ENCODE results near the gene ITK.

Gene ITK

DNA sequence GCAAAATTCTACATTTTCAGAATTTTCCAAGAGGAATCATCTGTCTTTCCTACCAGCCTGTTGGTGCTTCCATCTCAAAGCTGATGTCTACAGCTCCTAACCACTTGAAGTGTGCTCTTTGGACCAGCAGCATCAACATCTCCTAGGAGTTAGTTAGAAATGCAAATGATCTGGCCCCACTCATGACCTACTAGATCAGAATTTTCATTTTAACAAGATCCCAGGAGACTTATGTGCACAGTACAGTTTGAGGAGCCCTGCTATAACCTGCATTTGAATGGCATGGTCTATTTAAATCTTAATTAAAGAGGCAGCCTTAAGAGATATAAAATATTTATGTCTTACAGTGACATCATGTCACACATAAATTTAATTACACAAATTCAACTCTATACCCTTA, 33.8 kb downstream of the ITK start:
- H3K9ac ChIP-seq (ENCODE audit: low read depth, low read length), result no peak overlapping the region

DNA sequence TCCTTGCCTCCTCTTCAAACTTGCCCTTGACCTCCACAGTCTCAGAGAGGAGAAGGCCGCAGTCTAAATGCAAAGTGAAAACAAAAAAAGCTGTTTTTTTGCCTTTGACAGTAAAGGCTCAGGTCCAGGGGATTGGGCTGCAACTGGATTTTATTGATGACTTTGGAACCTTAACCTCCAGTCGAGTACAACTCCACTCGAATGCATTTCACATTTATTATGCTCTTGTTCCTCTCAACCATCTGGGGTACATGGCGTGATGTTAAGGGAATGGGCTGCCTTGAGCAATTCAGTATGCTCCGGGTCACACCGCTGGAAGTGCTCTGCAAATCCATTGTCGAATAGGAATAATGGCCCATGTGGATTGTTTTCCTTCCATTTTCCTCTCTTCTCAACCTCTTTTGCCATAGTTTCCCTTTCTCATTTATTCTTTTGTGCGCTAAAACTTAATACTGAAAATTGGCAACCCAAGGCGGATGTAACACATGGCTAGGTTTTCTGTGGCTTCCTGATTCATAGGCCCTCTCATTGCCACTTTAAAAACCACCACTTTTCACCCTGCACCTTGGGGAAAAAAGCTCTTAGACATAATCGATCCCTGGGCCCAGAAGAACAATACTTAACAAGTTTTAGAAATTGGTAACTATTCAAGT, 34.3 kb downstream of the ITK start:
- H3K27ac ChIP-seq (ENCODE audit: low read depth, low read length), result no peak overlapping the region
- peaks cover 7% of the 10 kb centered on the region for H3K4me1 ChIP-seq (ENCODE audit: insufficient read depth, low read length)
- H3K27me3 ChIP-seq (ENCODE audit: insufficient read depth, low read length), result no peaks in the 10 kb centered on the region
- H3K9me3 ChIP-seq (ENCODE audit: insufficient read depth, low read depth, low read length), result no peaks in the 10 kb centered on the region
- no peak overlapping the region for H3K9ac ChIP-seq (ENCODE audit: low read depth, low read length)
- 92% methylated on average over 10 of the region's 10 CpGs for WGBS
- no peaks in the 10 kb centered on the region for H3K36me3 ChIP-seq (ENCODE audit: insufficient read depth, low read length)
- no peak overlapping the region for H3K4me3 ChIP-seq (ENCODE audit: low read length)

More for the DNA sequence above, 33.8 kb downstream of the ITK start:
- Histone ChIP-seq H3K27ac (ENCODE audit: low read depth, low read length) (no peak overlapping the region), H3K9me3 (ENCODE audit: insufficient read depth, low read depth, low read length) (no peaks in the 10 kb centered on the region), H3K4me1 (ENCODE audit: insufficient read depth, low read length) (peaks cover 7% of the 10 kb centered on the region), H3K4me3 (ENCODE audit: low read length) (no peak overlapping the region), H3K27me3 (ENCODE audit: insufficient read depth, low read length) (no peaks in the 10 kb centered on the region), H3K36me3 (ENCODE audit: insufficient read depth, low read length) (no peaks in the 10 kb centered on the region)

DNA sequence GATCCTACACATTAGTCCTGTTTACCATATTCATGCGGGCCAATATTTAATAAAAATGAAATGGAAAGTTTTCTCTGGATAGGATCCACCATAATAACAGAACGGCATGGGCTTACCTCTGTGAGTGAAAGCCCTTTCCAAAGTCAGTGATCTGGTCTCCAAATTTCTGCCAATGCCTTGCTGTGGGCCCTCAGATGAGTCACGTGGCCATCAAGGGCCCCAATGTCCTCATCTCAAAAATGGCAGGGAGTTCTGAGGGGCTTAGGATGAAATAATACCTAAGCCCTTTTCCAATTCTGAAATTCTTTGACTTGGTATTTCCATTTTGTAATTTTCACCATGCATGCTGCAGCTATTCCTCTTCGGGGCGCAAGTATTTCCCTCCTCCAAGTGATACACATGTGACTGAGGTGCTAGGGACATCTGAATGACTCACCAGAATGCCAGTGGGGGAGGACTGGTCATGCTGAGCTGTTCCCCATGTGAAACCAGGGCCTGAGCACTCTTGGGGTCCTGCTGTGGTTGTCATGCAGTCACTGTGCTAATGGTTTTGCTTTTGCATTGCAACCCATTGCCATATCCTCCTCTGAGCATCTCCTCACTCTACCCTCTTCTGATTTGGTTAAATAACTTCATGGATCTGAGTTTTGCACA, 35.0 kb downstream of the ITK start:
- peaks cover 7% of the 10 kb centered on the region for H3K4me1 ChIP-seq (ENCODE audit: insufficient read depth, low read length)
- no peaks in the 10 kb centered on the region for H3K9me3 ChIP-seq (ENCODE audit: insufficient read depth, low read depth, low read length)
- H3K9ac ChIP-seq (ENCODE audit: low read depth, low read length), result no peak overlapping the region
- no peaks in the 10 kb centered on the region for H3K36me3 ChIP-seq (ENCODE audit: insufficient read depth, low read length)
- H3K4me3 ChIP-seq (ENCODE audit: low read length), result no peak overlapping the region
- H3K27ac ChIP-seq (ENCODE audit: low read depth, low read length), result no peak overlapping the region
- 78% methylated on average over 5 of the region's 5 CpGs for WGBS
- H3K27me3 ChIP-seq (ENCODE audit: insufficient read depth, low read length), result no peaks in the 10 kb centered on the region

DNA sequence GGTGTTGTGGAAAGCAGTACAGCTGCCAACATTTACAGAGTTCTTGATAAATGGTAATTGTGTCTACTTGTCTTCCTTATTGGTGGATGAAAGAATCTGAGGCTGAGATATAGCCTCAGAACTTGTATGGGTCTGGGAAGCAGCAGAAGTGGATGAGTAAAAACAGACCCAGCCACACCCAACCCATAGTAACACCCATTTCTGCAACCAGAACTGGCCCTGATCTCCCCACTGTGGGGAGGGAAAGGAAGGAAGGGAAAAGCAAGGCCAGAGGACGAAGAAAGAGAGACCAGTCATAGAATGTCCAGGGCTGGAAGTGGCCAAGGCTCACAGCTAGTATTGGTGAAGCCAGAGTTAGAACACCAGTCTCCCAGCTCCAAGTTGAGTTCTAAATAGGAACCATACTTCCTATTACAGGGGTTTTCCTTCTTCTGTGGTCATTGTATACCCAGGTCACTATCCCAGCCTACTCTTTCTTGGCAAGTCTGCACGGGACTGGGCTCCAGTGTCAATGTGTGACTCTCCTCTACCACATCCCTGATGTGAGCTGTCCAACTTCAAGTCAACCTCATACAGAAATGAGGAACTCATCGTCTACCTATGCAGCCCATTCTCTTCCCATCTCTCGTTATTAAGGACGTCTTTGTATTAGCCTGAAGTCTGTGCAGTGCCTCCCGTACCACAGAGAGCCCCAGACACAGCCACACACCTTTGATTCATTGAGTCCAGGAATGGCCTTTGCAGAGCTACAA, 35.9 kb downstream of the ITK start:
- 93% methylated on average over 6 of the region's 6 CpGs for WGBS
- no peak overlapping the region for H3K9ac ChIP-seq (ENCODE audit: low read depth, low read length)
- peaks cover 7% of the 10 kb centered on the region for H3K4me1 ChIP-seq (ENCODE audit: insufficient read depth, low read length)
- H3K36me3 ChIP-seq (ENCODE audit: insufficient read depth, low read length), result no peaks in the 10 kb centered on the region
- no peak overlapping the region for H3K4me3 ChIP-seq (ENCODE audit: low read length)
- no peaks in the 10 kb centered on the region for H3K9me3 ChIP-seq (ENCODE audit: insufficient read depth, low read depth, low read length)
- no peaks in the 10 kb centered on the region for H3K27me3 ChIP-seq (ENCODE audit: insufficient read depth, low read length)
- no peak overlapping the region for H3K27ac ChIP-seq (ENCODE audit: low read depth, low read length)

DNA sequence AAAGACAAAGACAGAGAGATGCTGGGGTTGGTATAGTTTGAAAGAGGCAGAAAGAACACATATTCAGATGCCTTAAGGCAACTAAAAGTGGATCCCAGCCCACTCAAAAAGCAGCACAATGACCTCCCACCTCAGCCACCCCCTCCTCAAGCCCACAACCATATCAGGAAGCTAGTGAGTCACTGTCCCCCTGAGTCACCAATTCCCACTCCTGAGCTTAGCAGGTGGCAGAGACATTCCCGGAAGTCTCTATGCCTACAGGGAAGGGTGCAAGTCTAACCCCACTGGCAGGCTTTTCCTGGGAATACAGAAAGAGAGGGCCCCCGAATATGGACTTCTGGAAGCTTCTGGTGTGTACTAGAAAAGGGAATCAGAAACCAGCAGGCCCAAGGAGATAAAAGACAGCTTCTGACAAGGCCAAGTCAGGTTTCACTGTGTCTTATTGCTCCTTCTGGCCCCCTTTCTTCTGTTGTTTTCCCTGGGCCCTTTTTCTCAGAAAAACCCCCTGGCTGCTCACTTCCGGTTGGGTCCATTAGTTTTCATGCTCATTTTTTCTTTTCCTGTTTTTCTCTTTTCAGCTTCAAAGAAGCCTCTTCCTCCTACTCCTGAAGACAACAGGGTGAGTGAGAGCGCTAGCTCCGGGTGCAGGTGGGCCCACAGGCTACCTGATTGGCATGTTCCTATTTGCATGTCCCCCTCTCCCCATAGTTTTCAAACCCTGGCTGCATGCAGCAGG, 36.8 kb downstream of the ITK start:
- Histone ChIP-seq H3K9ac (ENCODE audit: low read depth, low read length) (no peak overlapping the region), H3K9me3 (ENCODE audit: insufficient read depth, low read depth, low read length) (no peaks in the 10 kb centered on the region), H3K27me3 (ENCODE audit: insufficient read depth, low read length) (no peaks in the 10 kb centered on the region), H3K4me1 (ENCODE audit: insufficient read depth, low read length) (peaks cover 7% of the 10 kb centered on the region), H3K4me3 (ENCODE audit: low read length) (no peak overlapping the region), H3K36me3 (ENCODE audit: insufficient read depth, low read length) (no peaks in the 10 kb centered on the region), H3K27ac (ENCODE audit: low read depth, low read length) (no peak overlapping the region)
- 85% methylated on average over 5 of the region's 5 CpGs for WGBS

DNA sequence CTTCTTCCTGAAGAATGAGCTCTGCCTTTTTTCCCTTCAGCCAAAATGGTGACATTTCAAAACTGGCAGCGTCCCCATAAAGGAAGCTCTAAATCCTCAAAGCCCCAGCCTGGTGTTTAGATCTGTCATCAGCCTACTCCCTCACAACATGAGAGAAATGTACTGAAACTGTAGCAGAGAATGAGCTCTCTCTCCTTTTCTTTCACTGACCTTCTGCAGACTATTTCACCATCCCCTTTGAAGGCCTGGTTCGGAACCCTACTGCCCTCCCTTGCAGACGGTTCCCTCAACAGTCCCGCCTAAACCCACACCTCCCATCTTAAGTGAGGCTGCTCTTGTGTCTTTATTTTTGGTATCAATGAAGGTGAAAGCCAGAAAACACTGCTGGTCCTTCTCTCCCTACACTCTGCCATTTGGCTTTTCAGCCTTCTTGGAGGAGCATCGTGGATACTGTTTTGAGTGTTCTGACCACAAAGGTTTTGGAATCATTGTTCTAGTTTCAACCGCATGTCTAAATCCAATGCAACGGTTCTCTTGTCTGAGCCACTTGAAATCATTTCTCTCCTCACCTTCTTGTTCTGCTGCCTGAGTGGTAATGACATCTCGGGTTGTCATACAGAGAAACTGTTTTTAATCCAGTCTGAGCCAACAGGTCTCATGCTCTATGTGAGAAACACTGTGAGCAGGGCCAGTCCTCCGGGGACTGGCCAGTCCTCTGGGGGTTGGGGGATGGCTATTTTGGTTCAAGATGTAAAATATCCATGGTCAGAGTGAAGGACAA, 39.0 kb downstream of the ITK start:
- Histone ChIP-seq H3K27ac (ENCODE audit: low read depth, low read length) (no peak overlapping the region), H3K4me1 (ENCODE audit: insufficient read depth, low read length) (peaks cover 7% of the 10 kb centered on the region), H3K4me3 (ENCODE audit: low read length) (no peak overlapping the region), H3K9ac (ENCODE audit: low read depth, low read length) (no peak overlapping the region), H3K9me3 (ENCODE audit: insufficient read depth, low read depth, low read length) (no peaks in the 10 kb centered on the region), H3K36me3 (ENCODE audit: insufficient read depth, low read length) (no peaks in the 10 kb centered on the region), H3K27me3 (ENCODE audit: insufficient read depth, low read length) (no peaks in the 10 kb centered on the region)
- WGBS, result 94% methylated on average over 8 of the region's 9 CpGs

DNA sequence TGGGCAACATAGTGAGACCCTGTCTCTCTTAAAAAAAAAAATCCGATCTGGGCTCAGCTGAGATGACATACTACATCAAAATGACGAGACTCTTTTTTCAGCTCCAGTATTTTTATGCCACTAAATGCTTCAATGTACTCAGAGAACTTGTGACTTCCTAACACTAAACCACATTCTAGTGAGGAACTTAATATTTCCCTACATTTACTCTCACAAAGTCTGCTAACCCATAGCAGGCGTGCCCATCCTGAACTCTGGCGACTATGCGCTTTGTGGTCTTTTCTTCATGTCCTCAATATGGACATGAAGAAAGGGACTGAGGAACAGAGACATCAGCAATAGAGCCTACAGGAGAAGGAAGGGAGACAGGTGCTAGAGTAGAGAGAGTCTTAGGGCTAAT, 41.3 kb downstream of the ITK start:
- Histone ChIP-seq H3K36me3 (ENCODE audit: insufficient read depth, low read length) (no peaks in the 10 kb centered on the region), H3K4me1 (ENCODE audit: insufficient read depth, low read length) (no peaks in the 10 kb centered on the region), H3K27me3 (ENCODE audit: insufficient read depth, low read length) (no peaks in the 10 kb centered on the region), H3K9me3 (ENCODE audit: insufficient read depth, low read depth, low read length) (no peaks in the 10 kb centered on the region), H3K9ac (ENCODE audit: low read depth, low read length) (no peak overlapping the region), H3K27ac (ENCODE audit: low read depth, low read length) (no peak overlapping the region), H3K4me3 (ENCODE audit: low read length) (no peak overlapping the region)
- WGBS, result 95% methylated on average over 5 of the region's 5 CpGs

DNA sequence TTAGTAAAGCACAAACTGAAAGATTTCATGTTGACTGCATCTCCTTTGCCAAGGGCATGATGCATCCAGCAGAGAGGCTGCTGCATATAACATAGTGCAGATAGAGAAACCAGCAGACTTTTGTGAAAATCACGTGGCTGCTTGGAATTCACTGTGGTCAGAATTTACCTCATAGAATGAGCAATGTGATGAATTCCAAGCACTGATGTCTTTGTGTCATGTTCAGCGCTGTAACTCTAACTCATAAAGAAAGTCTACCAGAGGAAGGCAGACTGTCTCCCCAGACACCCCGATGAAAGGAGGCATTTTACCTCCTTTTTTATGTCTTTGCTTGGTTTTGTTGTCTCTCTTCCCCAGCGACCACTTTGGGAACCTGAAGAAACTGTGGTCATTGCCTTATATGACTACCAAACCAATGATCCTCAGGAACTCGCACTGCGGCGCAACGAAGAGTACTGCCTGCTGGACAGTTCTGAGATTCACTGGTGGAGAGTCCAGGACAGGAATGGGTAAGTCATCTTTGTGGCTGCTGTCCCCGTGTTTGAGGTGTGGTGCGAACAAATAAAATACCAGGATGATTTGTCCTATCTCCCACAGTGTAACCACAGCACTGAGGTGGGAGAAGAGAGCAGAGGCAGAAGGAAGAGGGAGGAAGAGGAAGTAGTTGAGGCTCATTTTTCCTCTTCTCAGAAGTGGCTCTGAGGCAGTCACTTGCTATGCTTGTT, 42.0 kb downstream of the ITK start:
- 95% methylated on average over 10 of the region's 10 CpGs for WGBS
- no peaks in the 10 kb centered on the region for H3K27me3 ChIP-seq (ENCODE audit: insufficient read depth, low read length)
- H3K9ac ChIP-seq (ENCODE audit: low read depth, low read length), result no peak overlapping the region
- H3K36me3 ChIP-seq (ENCODE audit: insufficient read depth, low read length), result no peaks in the 10 kb centered on the region
- H3K9me3 ChIP-seq (ENCODE audit: insufficient read depth, low read depth, low read length), result no peaks in the 10 kb centered on the region
- no peak overlapping the region for H3K4me3 ChIP-seq (ENCODE audit: low read length)
- H3K4me1 ChIP-seq (ENCODE audit: insufficient read depth, low read length), result no peaks in the 10 kb centered on the region
- H3K27ac ChIP-seq (ENCODE audit: low read depth, low read length), result no peak overlapping the region

DNA sequence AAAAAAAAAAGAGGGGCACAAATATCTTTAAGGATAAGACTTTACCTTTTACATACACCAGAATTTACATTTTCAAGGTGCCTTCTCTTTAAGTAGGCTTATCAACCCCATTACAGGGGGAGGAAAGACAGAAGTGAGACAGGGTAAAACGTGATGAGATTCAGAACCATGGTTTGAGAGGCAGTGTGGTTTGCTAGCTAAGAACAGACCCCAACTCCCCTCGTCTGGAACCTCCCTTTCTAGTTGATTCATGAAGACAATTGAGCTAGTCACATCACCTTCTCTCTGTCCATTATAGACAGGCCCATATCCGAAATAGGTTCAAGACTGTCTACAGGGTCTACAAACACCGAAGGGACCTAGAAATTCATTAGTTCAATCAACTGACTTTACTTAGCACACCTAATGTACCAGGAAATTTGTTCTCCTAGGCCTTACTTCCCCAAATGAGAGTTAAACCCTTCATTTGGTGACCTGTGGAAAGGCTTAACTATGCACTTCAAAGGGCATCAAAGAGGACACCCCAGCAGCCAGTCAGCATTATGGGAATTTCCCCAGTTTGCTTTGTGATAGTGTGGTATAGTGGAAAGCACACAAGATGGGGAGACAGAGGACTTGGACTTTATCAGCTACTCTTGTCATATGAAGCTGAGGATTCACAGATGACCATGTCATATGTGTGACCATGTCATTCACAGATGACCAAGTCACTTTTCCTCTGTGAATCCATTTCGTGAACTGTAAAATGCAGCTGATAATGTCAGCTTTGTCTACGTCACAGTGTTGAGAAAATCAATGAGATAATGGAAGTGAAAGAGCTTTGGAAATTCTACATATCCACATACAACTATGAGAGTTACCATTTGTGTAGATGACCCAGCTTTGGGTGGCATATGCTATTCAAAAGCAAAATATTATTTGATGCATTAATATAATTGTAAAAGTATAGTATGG, 45.1 kb downstream of the ITK start:
- Histone ChIP-seq H3K9ac (ENCODE audit: low read depth, low read length) (no peak overlapping the region), H3K27ac (ENCODE audit: low read depth, low read length) (no peak overlapping the region), H3K27me3 (ENCODE audit: insufficient read depth, low read length) (no peaks in the 10 kb centered on the region), H3K36me3 (ENCODE audit: insufficient read depth, low read length) (no peaks in the 10 kb centered on the region), H3K9me3 (ENCODE audit: insufficient read depth, low read depth, low read length) (no peaks in the 10 kb centered on the region), H3K4me1 (ENCODE audit: insufficient read depth, low read length) (no peaks in the 10 kb centered on the region), H3K4me3 (ENCODE audit: low read length) (no peak overlapping the region)
- 91% methylated on average over 5 of the region's 6 CpGs for WGBS

Data from HUES64 (cell line).